Naive thymus-derived CD4-positive, alpha-beta T cell (primary cell): ENCODE measurements around the gene IFT52. TPM values are rescaled to one million over a fixed set of nuclear protein-coding genes. Genes with fewer than 3 reads are reported as not detected.
A peak's percentile ranks its signal among the peaks of the same experiment; 100 is the strongest.

Experiments used
- ATAC-seq: fragments of 150-1000 bp; cut with Tn5 transposase; 2 replicates; pipeline ENCODE4 v1.10.0; 2021; ENCODE audit warnings: mild to moderate bottlenecking, moderate library complexity
- CTCF ChIA-PET: fragments of 350-600 bp; sonication (Branson Sonifier 250); formaldehyde crosslinking; loops from one replicate; lab custom pipeline; 2021; ENCODE audit warnings: antibody characterized with exemption; lab: Charles Lee
- POLR2A ChIA-PET: fragments of 350-600 bp; sonication (Branson Sonifier 250); formaldehyde crosslinking; loops from one replicate; lab custom pipeline; 2021; ENCODE audit warnings: antibody characterized with exemption, inconsistent platforms; lab: Charles Lee
- DNase-seq, 9 donors: peaks; one replicate each; pipeline versions ENCODE4 v3.0.0 to v3.0.0-alpha.2; 2020 to 2022; ENCODE audit warnings: mixed read lengths in 1 of 9
- H3K27ac ChIP-seq: one replicate; pipeline ENCODE4 v1.7.0; 2013; ENCODE audit warnings: mild to moderate bottlenecking, low read depth, low read length, moderate library complexity
- H3K27me3 ChIP-seq, 2 donors: one replicate each; pipeline ENCODE4 v1.7.0; 2013; ENCODE audit warnings: low read length in 2 of 2, mild to moderate bottlenecking in 2 of 2, moderate library complexity in 2 of 2; ENCODE audit not compliant: control insufficient read depth in 2 of 2, insufficient read depth in 2 of 2
- H3K36me3 ChIP-seq, 3 experiments: 1 replicate in 2 of 3; 2 replicates in 1 of 3; pipeline ENCODE4 v1.7.0; 2013; ENCODE audit warnings: low read length in 3 of 3, mild to moderate bottlenecking in 3 of 3, moderate library complexity in 1 of 3; ENCODE audit not compliant: insufficient read depth in 3 of 3, control insufficient read depth in 2 of 3
- H3K4me1 ChIP-seq, 2 donors: one replicate each; pipeline ENCODE4 v1.7.0; 2013; ENCODE audit warnings: low read length in 2 of 2, mild to moderate bottlenecking in 2 of 2, moderate library complexity in 1 of 2; ENCODE audit not compliant: control insufficient read depth in 2 of 2, insufficient read depth in 2 of 2
- H3K4me3 ChIP-seq: 2 replicates; pipeline ENCODE4 v1.7.0; 2013; ENCODE audit warnings: mild to moderate bottlenecking, low read length
- H3K9me3 ChIP-seq, 3 experiments: 1 replicate in 2 of 3; 2 replicates in 1 of 3; pipeline ENCODE4 v1.7.0; 2013; ENCODE audit warnings: low read length in 3 of 3; ENCODE audit not compliant: control insufficient read depth in 2 of 3
- H3K27ac Mint-ChIP-seq, 9 donors: one replicate each; pipeline ENCODE4 v1.8.0; 2020 to 2022; ENCODE audit warnings: mixed read lengths in 9 of 9, mild to moderate bottlenecking in 8 of 9, moderate library complexity in 5 of 9, inconsistent platforms in 2 of 9
- H3K27me3 Mint-ChIP-seq, 5 donors: one replicate each; pipeline ENCODE4 v1.8.0; 2021 to 2022; ENCODE audit warnings: mixed read lengths in 5 of 5, mild to moderate bottlenecking in 1 of 5
- H3K36me3 Mint-ChIP-seq, 5 donors: one replicate each; pipeline ENCODE4 v1.8.0; 2020 to 2022; ENCODE audit warnings: mixed read lengths in 5 of 5, mild to moderate bottlenecking in 3 of 5, inconsistent platforms in 1 of 5
- H3K4me1 Mint-ChIP-seq, 7 donors: one replicate each; pipeline ENCODE4 v1.8.0; 2020 to 2022; ENCODE audit warnings: mixed read lengths in 7 of 7, mild to moderate bottlenecking in 3 of 7, inconsistent platforms in 1 of 7
- H3K4me3 Mint-ChIP-seq, 10 donors: one replicate each; pipeline ENCODE4 v1.8.0; 2020 to 2022; ENCODE audit warnings: mild to moderate bottlenecking in 10 of 10, mixed read lengths in 10 of 10, moderate library complexity in 6 of 10, inconsistent platforms in 2 of 10
- H3K9me3 Mint-ChIP-seq, 11 donors: one replicate each; pipeline ENCODE4 v1.8.0; 2020 to 2022; ENCODE audit warnings: mixed read lengths in 11 of 11, mild to moderate bottlenecking in 4 of 11, inconsistent platforms in 1 of 11, moderate library complexity in 1 of 11
- intact Hi-C, 2 donors: fragments of 100-400 bp; cut with micrococcal nuclease; formaldehyde crosslinking; loops; one replicate each; pipeline ENCODE4 v1.15.1; 2023
- polyA plus RNA-seq, 2 donors: library from polyadenylated mRNA; unstranded; fragments of 300-500 nt; fragmentation: Illumina TruSeq; gene quantifications; one replicate each; pipeline ENCODE4 v1.2.3, GENCODE V29; 2021
- total RNA-seq, 6 experiments: library from RNA in 5 of 6; stranded (reverse) in 5 of 6; gene quantifications; 1 replicate in 5 of 6; 2 replicates in 1 of 6; pipeline ENCODE4 v1.2.3 and lab custom pipeline; 2021 to 2026

IFT52 gene
- total and polyA plus RNA-seq, 7 experiments from 2014 or later, result 14.8 to 34.9 (median 17.9) TPM

DNA sequence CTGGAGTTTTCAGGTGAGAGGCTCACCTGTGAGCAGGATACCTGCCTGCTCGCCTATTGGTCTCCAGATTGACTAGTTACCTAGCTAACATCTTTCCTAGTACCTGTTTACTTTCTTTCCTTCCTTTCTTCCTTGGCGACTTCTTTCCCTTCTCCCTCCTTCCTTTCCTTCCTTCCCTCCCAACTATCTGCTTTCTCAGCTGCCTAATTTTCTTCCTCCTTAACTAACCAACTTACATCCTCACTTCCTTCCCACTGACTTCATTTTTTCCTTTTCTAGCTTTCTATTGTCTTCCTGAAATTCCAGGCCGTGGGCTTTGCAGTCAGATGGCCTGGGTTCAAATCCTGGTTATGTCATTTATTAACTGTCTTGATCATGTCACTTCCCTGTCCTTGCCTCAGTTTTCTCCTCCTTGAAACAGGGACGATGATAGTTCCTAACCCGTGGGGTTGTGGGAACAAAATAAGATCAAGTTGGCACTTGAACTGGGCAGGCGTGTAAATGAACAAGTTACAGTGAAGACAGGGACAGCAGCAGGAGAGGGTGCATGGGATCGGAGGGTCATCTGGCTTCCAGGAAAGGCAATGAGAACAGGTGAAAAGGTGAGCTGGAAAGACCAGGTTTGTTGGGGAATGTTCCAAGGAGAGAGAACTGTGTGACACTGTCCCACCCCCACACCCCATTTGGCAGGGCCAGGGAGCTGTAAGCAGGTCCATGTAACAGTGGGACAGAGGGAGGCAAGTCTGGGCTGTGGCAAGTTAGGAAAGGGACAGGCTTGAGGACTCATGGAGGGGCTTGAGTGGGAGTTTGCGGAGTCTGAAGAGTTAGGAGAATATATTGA lies 31.4 kb upstream of the IFT52 start:
- DNase-seq, result no peak
- Histone ChIP-seq H3K4me1 (no peaks in the 10 kb centered on the region), H3K36me3 (no peaks in the 10 kb centered on the region), H3K27ac (no peak overlapping the region), H3K27me3 (no peaks in the 10 kb centered on the region), H3K4me3 (no peak overlapping the region), H3K9me3 (no peaks in the 10 kb centered on the region)
- Mint-ChIP-seq H3K4me3 (no peak overlapping the region), H3K36me3 (no peaks in the 10 kb centered on the region), H3K27me3 (no peaks in the 10 kb centered on the region), H3K9me3 (no peaks in the 10 kb centered on the region), H3K27ac (peak overlapping the region in 1 of 9 donors; percentile 11), H3K4me1 (peaks cover 0 to 2% (median 0%) of the 10 kb centered on the region in 7 donors)
- ATAC-seq, result no peak
- CTCF ChIA-PET, result interaction anchor here (0.8 to 1.4 kb wide), 2 partner anchors 21 to 28 kb away, joined by 4 read pairs; no protein-coding TSS in a partner anchor
- POLR2A ChIA-PET, result no interaction called here
- intact Hi-C loops, result no loop called here

DNA sequence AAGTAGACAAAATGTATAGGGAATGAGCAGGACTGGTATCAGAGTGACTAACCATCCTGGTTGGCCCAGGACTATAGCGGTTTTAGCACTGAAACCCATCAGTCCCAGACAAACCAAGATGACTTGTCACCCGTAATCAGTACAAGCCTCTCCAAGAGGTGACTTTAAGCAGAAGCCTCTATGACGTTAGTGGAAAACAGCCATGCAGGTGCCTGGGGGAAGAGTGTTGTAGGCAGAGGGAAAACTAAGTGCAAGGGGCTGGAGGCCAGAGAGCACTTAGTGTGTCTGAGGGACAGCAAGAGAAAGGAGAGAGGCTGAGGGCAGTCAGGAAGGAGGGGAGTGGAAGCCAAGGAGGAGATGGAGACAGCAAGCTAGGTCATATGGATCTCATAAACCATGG lies 29.8 kb upstream of the IFT52 start:
- Mint-ChIP-seq H3K4me3 (no peak overlapping the region), H3K4me1 (peaks cover 0 to 2% (median 0%) of the 10 kb centered on the region in 7 donors), H3K9me3 (no peaks in the 10 kb centered on the region), H3K27ac (no peak overlapping the region), H3K36me3 (no peaks in the 10 kb centered on the region), H3K27me3 (no peaks in the 10 kb centered on the region)
- ChIA-PET POLR2A (no interaction called here), CTCF (no interaction called here)
- intact Hi-C loops, result no loop called here
- Histone ChIP-seq H3K4me1 (no peaks in the 10 kb centered on the region), H3K36me3 (no peaks in the 10 kb centered on the region), H3K27ac (no peak overlapping the region), H3K4me3 (no peak overlapping the region), H3K9me3 (no peaks in the 10 kb centered on the region), H3K27me3 (no peaks in the 10 kb centered on the region)
- ATAC-seq (no peak), DNase-seq (no peak)

DNA sequence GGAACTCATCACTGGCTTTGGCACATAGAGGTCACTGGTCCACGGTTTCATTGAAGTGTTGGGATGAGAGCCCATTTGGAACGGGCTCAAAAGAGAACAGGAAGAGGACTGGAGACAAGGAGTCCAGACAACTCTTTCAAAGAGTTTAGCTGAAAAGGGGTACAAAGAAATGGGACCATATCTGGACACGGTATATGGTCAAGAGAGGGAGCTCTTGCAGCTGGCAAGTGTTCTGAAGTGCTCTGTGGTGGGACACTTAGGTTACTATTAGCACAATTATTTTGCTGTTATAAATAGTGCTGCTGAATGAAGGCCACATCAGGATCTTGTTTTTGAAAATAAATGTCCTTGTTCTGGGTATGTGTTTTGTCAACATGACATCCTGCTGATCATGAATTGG lies 27.3 kb upstream of the IFT52 start:
- Mint-ChIP-seq H3K4me1 (peaks cover 0 to 2% (median 0%) of the 10 kb centered on the region in 7 donors), H3K27me3 (no peaks in the 10 kb centered on the region), H3K4me3 (no peak overlapping the region), H3K27ac (no peak overlapping the region), H3K36me3 (no peaks in the 10 kb centered on the region), H3K9me3 (no peaks in the 10 kb centered on the region)
- Histone ChIP-seq H3K36me3 (no peaks in the 10 kb centered on the region), H3K4me1 (no peaks in the 10 kb centered on the region), H3K4me3 (no peak overlapping the region), H3K9me3 (no peaks in the 10 kb centered on the region), H3K27ac (no peak overlapping the region), H3K27me3 (no peaks in the 10 kb centered on the region)
- POLR2A ChIA-PET, result no interaction called here
- intact Hi-C loops, result no loop called here
- DNase-seq, result no peak
- no peak for ATAC-seq
- CTCF ChIA-PET, result no interaction called here

DNA sequence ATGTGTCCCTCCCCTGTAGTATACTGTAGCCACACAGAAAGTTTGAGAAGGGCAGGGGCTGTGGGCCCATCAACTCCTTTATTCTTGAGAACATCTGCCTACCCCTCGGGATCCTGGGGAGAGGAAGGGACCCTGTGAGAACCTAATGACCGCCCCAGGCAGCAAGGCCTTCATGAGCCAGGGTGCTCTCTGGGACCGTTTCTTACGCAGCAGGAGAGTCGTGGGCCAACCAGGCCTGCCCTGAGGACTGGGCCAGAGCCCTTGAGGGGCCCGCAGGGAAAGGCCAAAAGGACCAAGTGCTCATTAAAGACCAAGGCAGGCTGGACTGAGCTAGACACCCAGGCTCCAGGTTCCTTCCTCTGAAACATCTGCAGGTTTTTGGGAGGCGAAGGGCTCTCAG lies 26.7 kb upstream of the IFT52 start:
- no peak overlapping the region for H3K27ac Mint-ChIP-seq
- POLR2A ChIA-PET, result no interaction called here
- no peaks in the 10 kb centered on the region for H3K36me3 ChIP-seq
- H3K9me3 Mint-ChIP-seq, result peaks cover 0 to 1% (median 0%) of the 10 kb centered on the region in 11 donors
- H3K9me3 ChIP-seq, result no peaks in the 10 kb centered on the region
- H3K27me3 Mint-ChIP-seq, result no peaks in the 10 kb centered on the region
- no peak for DNase-seq
- no peaks in the 10 kb centered on the region for H3K27me3 ChIP-seq
- H3K4me1 ChIP-seq, result no peaks in the 10 kb centered on the region
- intact Hi-C loops, result no loop called here
- peaks cover 0 to 1% (median 0%) of the 10 kb centered on the region in 7 donors for H3K4me1 Mint-ChIP-seq
- no peaks in the 10 kb centered on the region for H3K36me3 Mint-ChIP-seq
- no peak overlapping the region for H3K4me3 ChIP-seq
- CTCF ChIA-PET, result no interaction called here
- no peak for ATAC-seq
- H3K4me3 Mint-ChIP-seq, result no peak overlapping the region
- H3K27ac ChIP-seq, result no peak overlapping the region

DNA sequence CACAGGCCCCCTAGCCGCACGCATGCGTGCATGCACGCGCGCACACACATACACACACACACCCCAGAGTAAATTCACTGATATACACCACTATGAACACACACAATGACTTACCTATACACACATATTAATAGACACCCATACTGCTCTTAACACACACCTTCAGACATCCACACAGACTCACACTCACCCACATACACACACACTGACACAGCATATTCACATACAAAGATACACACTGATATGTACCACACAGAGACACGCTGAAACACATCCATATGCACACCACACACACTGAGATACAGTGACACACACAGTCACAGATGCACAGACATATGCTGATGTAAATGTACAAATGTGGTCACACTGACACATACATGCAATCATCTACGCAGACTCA lies 26.3 kb upstream of the IFT52 start:
- no peak for ATAC-seq
- intact Hi-C loops, result no loop called here
- H3K36me3 Mint-ChIP-seq, result no peaks in the 10 kb centered on the region
- ChIA-PET CTCF (no interaction called here), POLR2A (no interaction called here)
- no peak overlapping the region for H3K4me3 Mint-ChIP-seq
- DNase-seq, result no peak
- H3K27ac Mint-ChIP-seq, result no peak overlapping the region
- H3K9me3 Mint-ChIP-seq, result peaks cover 0 to 1% (median 0%) of the 10 kb centered on the region in 11 donors
- H3K27me3 ChIP-seq, result no peaks in the 10 kb centered on the region
- H3K4me1 ChIP-seq, result no peaks in the 10 kb centered on the region
- no peak overlapping the region for H3K27ac ChIP-seq
- H3K36me3 ChIP-seq, result no peaks in the 10 kb centered on the region
- H3K27me3 Mint-ChIP-seq, result no peaks in the 10 kb centered on the region
- H3K4me3 ChIP-seq, result no peak overlapping the region
- H3K4me1 Mint-ChIP-seq, result peaks cover 0 to 1% (median 0%) of the 10 kb centered on the region in 7 donors
- no peaks in the 10 kb centered on the region for H3K9me3 ChIP-seq

DNA sequence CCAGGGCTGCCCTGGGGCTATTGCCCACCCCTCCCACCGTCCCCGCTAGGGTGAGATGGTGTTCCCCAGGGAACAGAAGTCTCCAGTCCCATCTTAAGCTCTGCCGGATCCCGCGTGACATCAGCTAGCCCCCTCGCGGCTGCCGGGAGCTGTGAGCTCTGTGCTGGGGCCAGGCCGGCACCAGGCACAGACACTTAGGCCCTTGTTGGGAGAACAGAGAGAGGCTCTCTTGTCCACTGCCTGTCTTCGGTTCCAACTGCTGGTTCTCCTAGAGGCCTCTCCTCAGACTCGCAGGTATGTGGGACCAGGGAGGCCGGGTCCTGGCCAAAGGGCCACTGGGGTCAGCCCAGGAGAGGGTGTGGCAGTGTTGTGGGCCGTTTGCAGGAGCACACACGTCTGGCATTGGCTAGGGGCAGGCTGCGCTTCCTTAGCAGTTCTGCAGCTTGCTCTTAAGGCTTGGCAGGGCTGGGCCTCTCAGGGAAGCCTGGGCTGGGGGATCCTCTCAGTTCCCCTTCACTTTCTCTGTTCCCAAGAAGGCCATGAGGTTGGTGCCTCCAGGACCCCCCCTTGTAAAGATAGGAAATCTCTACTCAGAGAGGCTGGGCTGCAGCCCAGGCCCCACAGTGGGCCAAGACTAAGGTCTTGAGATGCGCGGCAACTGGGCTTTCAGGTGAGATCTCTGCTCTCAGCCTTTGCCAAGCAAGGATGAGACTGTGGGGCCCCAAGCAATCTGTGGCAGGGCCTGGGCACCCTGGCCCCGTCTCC lies 25.6 kb upstream of the IFT52 start:
- H3K36me3 ChIP-seq, result no peaks in the 10 kb centered on the region
- Mint-ChIP-seq H3K27ac (no peak overlapping the region), H3K27me3 (no peaks in the 10 kb centered on the region), H3K9me3 (peaks cover 0 to 1% (median 0%) of the 10 kb centered on the region in 11 donors), H3K4me1 (no peaks in the 10 kb centered on the region), H3K4me3 (no peak overlapping the region), H3K36me3 (no peaks in the 10 kb centered on the region)
- POLR2A ChIA-PET, result no interaction called here
- CTCF ChIA-PET, result no interaction called here
- ATAC-seq, result no peak
- no peaks in the 10 kb centered on the region for H3K27me3 ChIP-seq
- no peak overlapping the region for H3K27ac ChIP-seq
- no peaks in the 10 kb centered on the region for H3K4me1 ChIP-seq
- H3K4me3 ChIP-seq, result no peak overlapping the region
- intact Hi-C loops, result no loop called here
- H3K9me3 ChIP-seq, result no peaks in the 10 kb centered on the region
- no peak for DNase-seq
